Panc1 (cell line): ENCODE measurements around the gene EML1.

Experiments used
- CTCF ChIP-seq: fragments of 450-650 bp; IDR thresholded peaks from 2 replicates; pipeline ENCODE4 v1.5.1; 2017; ENCODE audit warnings: mild to moderate bottlenecking
- POLR2AphosphoS5 ChIP-seq: IDR thresholded peaks from 2 replicates; pipeline ENCODE4 v1.6.1; 2012; ENCODE audit warnings: mild to moderate bottlenecking, low read depth, low read length, moderate library complexity

GRCh38 chr14:99763527-99764221, 29.5 kb upstream of the EML1 start:
- TF ChIP-seq CTCF (no peak), POLR2AphosphoS5 (no peak)
